H1 (cell line): ENCODE results near the gene TMEM165. TPM values are rescaled to one million over a fixed set of nuclear protein-coding genes. Genes with fewer than 3 reads are reported as not detected.

ENCODE experiments used
- CTCF ChIA-PET: fragments of 300-600 bp; sonication (Branson Sonifier 250); formaldehyde crosslinking; loops from one replicate; lab custom pipeline; 2021; ENCODE audit not compliant: partially characterized antibody; lab: Charles Lee
- POLR2A ChIA-PET: fragments of 300-600 bp; sonication (Branson Sonifier 250); formaldehyde crosslinking; loops from one replicate; lab custom pipeline; 2021; ENCODE audit warnings: inconsistent platforms; ENCODE audit not compliant: partially characterized antibody; lab: Charles Lee
- DNase-seq, 2 experiments: peaks; one replicate each; pipeline versions ENCODE4 v3.0.0 to v3.0.0-alpha.2; 2010 to 2022; ENCODE audit warnings: low spot score in 2 of 2, low read depth in 1 of 2, mixed read lengths in 1 of 2
- FAIRE-seq: peaks from 2 replicates; lab custom pipeline; 2011; peaks lifted over from hg19 to GRCh38; lab: Jason Lieb, UNC
- H2AFZ ChIP-seq: 2 replicates; pipeline ENCODE4 v1.8.1; 2012; ENCODE audit warnings: low read length, inconsistent platforms
- H2AK5ac ChIP-seq: 2 replicates; pipeline ENCODE4 v1.6.1; 2013; ENCODE audit warnings: low read depth, low read length
- H2BK120ac ChIP-seq: replicated peaks from 2 replicates; pipeline ENCODE3; 2013; ENCODE audit warnings: low read depth, low read length, inconsistent platforms
- H2BK12ac ChIP-seq: 2 replicates; pipeline ENCODE4 v1.6.1; 2013; ENCODE audit warnings: low read depth, low read length
- H2BK15ac ChIP-seq: 2 replicates; pipeline ENCODE4 v1.6.1; 2013; ENCODE audit warnings: low read length
- H2BK20ac ChIP-seq: 2 replicates; pipeline ENCODE4 v1.6.1; 2013; ENCODE audit warnings: low read length
- H2BK5ac ChIP-seq: 2 replicates; pipeline ENCODE4 v1.6.1; 2013; ENCODE audit warnings: low read depth, low read length
- H3K14ac ChIP-seq: 2 replicates; pipeline ENCODE4 v1.6.1; 2013; ENCODE audit warnings: inconsistent platforms; ENCODE audit not compliant: insufficient read length
- H3K18ac ChIP-seq: 2 replicates; pipeline ENCODE4 v1.6.1; 2013; ENCODE audit warnings: low read length; ENCODE audit errors: extremely low read depth
- H3K23ac ChIP-seq: 2 replicates; pipeline ENCODE4 v1.6.1; 2013; ENCODE audit warnings: inconsistent platforms; ENCODE audit not compliant: insufficient read length
- H3K23me2 ChIP-seq: 2 replicates; pipeline ENCODE4 v1.6.1; 2013; ENCODE audit warnings: low read depth, low read length
- H3K27ac ChIP-seq: 2 replicates; pipeline ENCODE4 v1.6.1; 2011; ENCODE audit warnings: low read depth, low read length, inconsistent platforms
- H3K27me3 ChIP-seq, 4 experiments: replicated peaks in 1 of 4; 1 replicate in 1 of 4; 2 replicates in 3 of 4; pipeline versions ENCODE4 v1.6.1 to v1.8.1; 2011 to 2013; ENCODE audit warnings: low read length in 3 of 4, mild to moderate bottlenecking in 3 of 4, inconsistent platforms in 2 of 4, mixed read lengths in 2 of 4, moderate library complexity in 1 of 4; ENCODE audit not compliant: control insufficient read depth in 3 of 4, insufficient read depth in 3 of 4; ENCODE audit errors: extremely low read depth in 1 of 4
- H3K36me3 ChIP-seq, 4 experiments: 2 replicates each; pipeline versions ENCODE4 v1.6.1 to v1.8.1; 2011 to 2013; ENCODE audit warnings: mild to moderate bottlenecking in 4 of 4, low read length in 3 of 4, moderate library complexity in 2 of 4, control low read depth in 1 of 4, inconsistent platforms in 1 of 4; ENCODE audit not compliant: insufficient read depth in 4 of 4, control insufficient read depth in 2 of 4
- H3K4ac ChIP-seq: replicated peaks from 2 replicates; pipeline ENCODE3; 2013; ENCODE audit warnings: low read length, low read depth, mixed read lengths, inconsistent platforms; ENCODE audit not compliant: insufficient read length
- H3K4me1 ChIP-seq, 4 experiments: replicated peaks in 1 of 4; 1 replicate in 1 of 4; 2 replicates in 3 of 4; pipeline versions ENCODE4 v1.6.1 to v1.8.1; 2011 to 2013; ENCODE audit warnings: low read length in 3 of 4, inconsistent platforms in 2 of 4, mixed read lengths in 1 of 4; ENCODE audit not compliant: insufficient read depth in 4 of 4, control insufficient read depth in 3 of 4
- H3K4me2 ChIP-seq, 2 experiments: 2 replicates each; pipeline versions ENCODE4 v1.6.1 to v1.8.1; 2011 to 2013; ENCODE audit warnings: low read depth in 2 of 2, low read length in 2 of 2, control low read depth in 1 of 2, inconsistent platforms in 1 of 2, mild to moderate bottlenecking in 1 of 2; ENCODE audit not compliant: insufficient read depth in 1 of 2
- H3K4me3 ChIP-seq, 4 experiments: fragments of 200-600, 300-600 bp in 1 of 4; sonication (generic), shearing (Covaris generic), sonication (Bioruptor Twin) in 1 of 4; 2 replicates each; pipeline versions ENCODE4 v1.5.1 to v1.8.1; 2011 to 2016; ENCODE audit warnings: low read length in 4 of 4, low read depth in 3 of 4, control low read depth in 2 of 4, inconsistent platforms in 2 of 4, mild to moderate bottlenecking in 2 of 4, mixed read lengths in 1 of 4, moderate library complexity in 1 of 4; ENCODE audit not compliant: insufficient read depth in 2 of 4; ENCODE audit errors: extremely low read depth in 1 of 4
- H3K56ac ChIP-seq: replicated peaks from 2 replicates; pipeline ENCODE3; 2013; ENCODE audit warnings: low read depth, mild to moderate bottlenecking, mixed read lengths, low read length, inconsistent platforms; ENCODE audit not compliant: insufficient read length
- H3K79me1 ChIP-seq: 2 replicates; pipeline ENCODE4 v1.6.1; 2013; ENCODE audit warnings: low read depth, low read length, control low read depth
- H3K79me2 ChIP-seq, 2 experiments: 2 replicates each; pipeline versions ENCODE4 v1.6.1 to v1.8.1; 2012 to 2013; ENCODE audit warnings: low read length in 2 of 2, mild to moderate bottlenecking in 2 of 2, inconsistent platforms in 1 of 2; ENCODE audit not compliant: insufficient read depth in 2 of 2, control insufficient read depth in 1 of 2
- H3K9ac ChIP-seq, 4 experiments: replicated peaks in 1 of 4; 1 replicate in 1 of 4; 2 replicates in 3 of 4; pipeline versions ENCODE4 v1.6.1 to v1.8.1; 2011 to 2013; ENCODE audit warnings: low read depth in 3 of 4, low read length in 3 of 4, control low read depth in 2 of 4, mild to moderate bottlenecking in 2 of 4, moderate library complexity in 2 of 4, inconsistent platforms in 1 of 4; ENCODE audit errors: extremely low read depth in 1 of 4
- H3K9me3 ChIP-seq, 2 experiments: 2 replicates each; pipeline versions ENCODE4 v1.6.1 to v1.8.1; 2012 to 2013; ENCODE audit warnings: mild to moderate bottlenecking in 2 of 2, moderate library complexity in 2 of 2, control low read depth in 1 of 2, inconsistent platforms in 1 of 2, low read depth in 1 of 2, low read length in 1 of 2, mixed read lengths in 1 of 2; ENCODE audit not compliant: insufficient read depth in 2 of 2
- H4K20me1 ChIP-seq, 2 experiments: replicated peaks in 1 of 2; 2 replicates each; pipeline versions ENCODE3 to v1.8.1; 2011 to 2013; ENCODE audit warnings: inconsistent platforms in 2 of 2, low read length in 2 of 2, mild to moderate bottlenecking in 1 of 2; ENCODE audit not compliant: insufficient read depth in 2 of 2, control insufficient read depth in 1 of 2
- H4K5ac ChIP-seq: 2 replicates; pipeline ENCODE4 v1.6.1; 2013; ENCODE audit warnings: low read length, low read depth, mixed read lengths, inconsistent platforms; ENCODE audit not compliant: insufficient read length
- H4K8ac ChIP-seq: 2 replicates; pipeline ENCODE4 v1.8.0; 2013; ENCODE audit warnings: mild to moderate bottlenecking, moderate library complexity, low read length, inconsistent platforms; ENCODE audit not compliant: insufficient read depth; ENCODE audit errors: extremely low read depth
- H4K91ac ChIP-seq: replicated peaks from 2 replicates; pipeline ENCODE3; 2013; ENCODE audit warnings: low read length, mixed read lengths, inconsistent platforms; ENCODE audit not compliant: insufficient read length
- BCL11A ChIP-seq, 2 experiments: IDR thresholded peaks; one replicate each; pipeline ENCODE4 v1.6.1; 2011; ENCODE audit warnings: low read depth in 2 of 2, low read length in 2 of 2, mild to moderate bottlenecking in 2 of 2
- CREB1 ChIP-seq: IDR thresholded peaks from 2 replicates; pipeline ENCODE4 v1.6.1; 2012; ENCODE audit warnings: inconsistent platforms
- POLR2A ChIP-seq, 2 experiments: IDR thresholded peaks; 1 replicate in 1 of 2; 2 replicates in 1 of 2; pipeline ENCODE4 v1.6.1; 2011; ENCODE audit warnings: low read depth in 2 of 2, low read length in 2 of 2, mild to moderate bottlenecking in 2 of 2; ENCODE audit errors: control extremely low read depth in 1 of 2
- RFX5 ChIP-seq: IDR thresholded peaks from 2 replicates; pipeline ENCODE4 v1.6.1; 2011; ENCODE audit warnings: low read depth, low read length, improper control_type of control experiment, borderline replicate concordance
- SIX5 ChIP-seq: IDR thresholded peaks from 2 replicates; pipeline ENCODE4 v1.6.1; 2011; ENCODE audit warnings: mild to moderate bottlenecking, low read depth, low read length
- TAF1 ChIP-seq: IDR thresholded peaks from 2 replicates; pipeline ENCODE4 v1.6.1; 2011; ENCODE audit warnings: mild to moderate bottlenecking, low read depth, low read length
- TBP ChIP-seq: IDR thresholded peaks from 2 replicates; pipeline ENCODE4 v1.6.1; 2011; ENCODE audit warnings: low read depth, low read length, improper control_type of control experiment
- polyA plus RNA-seq, 7 experiments: library from polyadenylated mRNA; depleted of rRNA in 3 of 7; stranded (reverse) in 5 of 7; unstranded in 2 of 7; fragments of >200 nt in 5 of 7; fragments of 200-250 nt in 2 of 7; gene quantifications; 1 replicate in 5 of 7; 2 replicates in 1 of 7; 4 replicates in 1 of 7; pipeline versions ENCODE4 v1.2.1 to v1.2.3, GENCODE V29; 2011 to 2013; ENCODE audit warnings: missing spikeins in 2 of 7, mixed read lengths in 2 of 7
- total RNA-seq: library from RNA; stranded (reverse); fragmentation: NEBNext Ultra II Directional; extraction: Animal tissue kit (Norgen Biotek cat#: 25700); gene quantifications from 2 replicates; pipeline ENCODE4 v1.2.1, GENCODE V29; 2021

The TMEM165 gene
- total and polyA plus RNA-seq, 2 of the 8 experiments (the other 6 are each of a cell fraction or from before 2014, with no cell fraction given), result 85.5 to 125 TPM

- CTCF ChIA-PET, result interaction anchor here (0.8 to 2.3 kb wide), 3 partner anchors 22 to 39 kb away, joined by 3 to 5 read pairs (median 4); no protein-coding TSS in a partner anchor
- FAIRE-seq, result peak; percentile 98
These were observed 9.7 kb upstream of the TMEM165 start for GRCh38 chr4:55386073-55386472.

More at GRCh38 chr4:55386073-55386472, 9.7 kb upstream of the TMEM165 start:
- no peak overlapping the region for H3K23ac ChIP-seq
- no peak overlapping the region for H3K4me3 ChIP-seq
- no peaks in the 10 kb centered on the region for H4K20me1 ChIP-seq
- H3K14ac ChIP-seq, result no peak overlapping the region
- H3K4ac ChIP-seq, result no peak overlapping the region
- H2BK120ac ChIP-seq, result no peak overlapping the region
- no peaks in the 10 kb centered on the region for H3K4me1 ChIP-seq
- no peak overlapping the region for H2BK12ac ChIP-seq
- H3K79me2 ChIP-seq, result no peaks in the 10 kb centered on the region
- H3K9ac ChIP-seq, result no peak overlapping the region
- no peak overlapping the region; a peak in 1 of 4 replicates for H3K4me2 ChIP-seq
- no peak overlapping the region for H3K18ac ChIP-seq
- no peak overlapping the region for H2BK15ac ChIP-seq
- no peak overlapping the region for H2BK5ac ChIP-seq
- TF ChIP-seq BCL11A (IDR thresholded peaks at IDR 0.05; ENCODE audit: low read depth in 2 of 2, low read length in 2 of 2) (no peak), TBP (peak; percentile 36; the same call in 1 of the 2 replicates), TAF1 (peak; percentile 54; the same call in 1 of the 2 replicates), POLR2A (IDR thresholded peaks at IDR 0.05; ENCODE audit: control extremely low read depth in 1 of 2, low read depth in 2 of 2, low read length in 2 of 2) (peak in 1 of 2 experiments; percentile 35; a peak in 1 of 3 replicates), CREB1 (peak; percentile 73), SIX5 (peak; percentile 69), RFX5 (no peak)
- peak overlapping the region; percentile 32 for H4K5ac ChIP-seq
- no peak overlapping the region for H3K27ac ChIP-seq
- no peaks in the 10 kb centered on the region for H3K27me3 ChIP-seq
- POLR2A ChIA-PET, result interaction anchor here (0.7 to 1.8 kb wide), 3 partner anchors 8 to 14 kb away, joined by 4 to 7 read pairs (median 5); partner anchors contain the start of gene TMEM165
- H3K79me1 ChIP-seq, result no peaks in the 10 kb centered on the region
- no peak overlapping the region for H3K56ac ChIP-seq
- no peak for DNase-seq
- no peaks in the 10 kb centered on the region for H3K23me2 ChIP-seq
- no peaks in the 10 kb centered on the region for H3K36me3 ChIP-seq
- H4K8ac ChIP-seq, result peak overlapping the region; percentile 36; the same call in 1 of the 2 replicates
- no peaks in the 10 kb centered on the region for H3K9me3 ChIP-seq
- H2AK5ac ChIP-seq, result no peak overlapping the region
- H2AFZ ChIP-seq, result peak overlapping the region; percentile 34; the same call in 1 of the 2 replicates
- H2BK20ac ChIP-seq, result no peak overlapping the region
- H4K91ac ChIP-seq, result no peak overlapping the region
